Mesothelial cell of epicardium (in vitro differentiated cells): ENCODE results near the gene KCTD19. TPM values are rescaled to one million over a fixed set of nuclear protein-coding genes. Genes with fewer than 3 reads are reported as not detected.

Experiments
- DNase-seq, 2 experiments: peaks; one replicate each; pipeline ENCODE4 v3.0.0; 2021; ENCODE audit warnings: low spot score in 2 of 2; ENCODE audit not compliant: unreplicated experiment in 2 of 2
- H3K27ac Mint-ChIP-seq: 2 replicates; pipeline ENCODE4 v1.8.0; 2021; ENCODE audit warnings: mixed read lengths
- H3K27me3 Mint-ChIP-seq: 2 replicates; pipeline ENCODE4 v1.8.0; 2021; ENCODE audit warnings: low read depth, mixed read lengths
- H3K36me3 Mint-ChIP-seq: 2 replicates; pipeline ENCODE4 v1.8.0; 2021; ENCODE audit warnings: mixed read lengths
- H3K4me1 Mint-ChIP-seq: 2 replicates; pipeline ENCODE4 v1.8.0; 2021; ENCODE audit warnings: mixed read lengths
- H3K4me3 Mint-ChIP-seq: 2 replicates; pipeline ENCODE4 v1.8.0; 2021; ENCODE audit warnings: mild to moderate bottlenecking, moderate library complexity, mixed read lengths
- H3K9me3 Mint-ChIP-seq: 2 replicates; pipeline ENCODE4 v1.8.0; 2021; ENCODE audit warnings: mixed read lengths
- total RNA-seq: library from RNA; stranded (reverse); gene quantifications from 3 replicates; pipeline ENCODE4 v1.2.1, GENCODE V29; 2021
- TF ChIP-seq, protein P1 (sequence below): fragments of 200-600 bp; sonication (generic); IDR thresholded peaks from one replicate; pipeline ENCODE4 v1.5.0; 2021; ENCODE audit warnings: antibody characterized with exemption; ENCODE audit not compliant: unreplicated experiment

Gene KCTD19
- total RNA-seq, 1 donor from 2014 or later: 1.1 TPM

DNA sequence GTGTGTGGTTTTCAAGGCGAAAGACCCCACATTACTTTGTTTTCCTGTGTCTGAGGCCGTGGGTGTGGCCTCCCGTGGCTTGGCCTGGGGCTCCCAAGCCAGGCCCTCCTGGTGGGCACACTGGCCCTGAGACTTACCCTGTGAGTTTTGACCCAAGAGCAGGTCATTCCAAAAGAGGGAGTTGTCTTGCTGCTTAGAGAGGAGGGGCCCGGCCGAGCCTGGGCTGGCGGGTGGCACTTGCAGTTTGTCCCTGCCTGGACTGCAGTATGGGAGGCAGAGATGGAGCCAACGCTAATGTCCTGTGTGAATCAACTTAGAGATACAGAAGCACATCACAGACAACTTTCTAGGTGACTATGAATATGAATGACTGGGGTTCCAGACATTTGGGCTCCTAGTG is 24.5 kb downstream of the KCTD19 start:
- Mint-ChIP-seq H3K4me1 (peaks cover 11% of the 10 kb centered on the region), H3K27ac (peak overlapping the region; percentile 80), H3K27me3 (peaks cover 14% of the 10 kb centered on the region), H3K4me3 (no peak overlapping the region), H3K9me3 (no peaks in the 10 kb centered on the region), H3K36me3 (no peaks in the 10 kb centered on the region)
- DNase-seq: no peak
- TF ChIP-seq, protein P1, sequence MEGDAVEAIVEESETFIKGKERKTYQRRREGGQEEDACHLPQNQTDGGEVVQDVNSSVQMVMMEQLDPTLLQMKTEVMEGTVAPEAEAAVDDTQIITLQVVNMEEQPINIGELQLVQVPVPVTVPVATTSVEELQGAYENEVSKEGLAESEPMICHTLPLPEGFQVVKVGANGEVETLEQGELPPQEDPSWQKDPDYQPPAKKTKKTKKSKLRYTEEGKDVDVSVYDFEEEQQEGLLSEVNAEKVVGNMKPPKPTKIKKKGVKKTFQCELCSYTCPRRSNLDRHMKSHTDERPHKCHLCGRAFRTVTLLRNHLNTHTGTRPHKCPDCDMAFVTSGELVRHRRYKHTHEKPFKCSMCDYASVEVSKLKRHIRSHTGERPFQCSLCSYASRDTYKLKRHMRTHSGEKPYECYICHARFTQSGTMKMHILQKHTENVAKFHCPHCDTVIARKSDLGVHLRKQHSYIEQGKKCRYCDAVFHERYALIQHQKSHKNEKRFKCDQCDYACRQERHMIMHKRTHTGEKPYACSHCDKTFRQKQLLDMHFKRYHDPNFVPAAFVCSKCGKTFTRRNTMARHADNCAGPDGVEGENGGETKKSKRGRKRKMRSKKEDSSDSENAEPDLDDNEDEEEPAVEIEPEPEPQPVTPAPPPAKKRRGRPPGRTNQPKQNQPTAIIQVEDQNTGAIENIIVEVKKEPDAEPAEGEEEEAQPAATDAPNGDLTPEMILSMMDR: no peak

DNA sequence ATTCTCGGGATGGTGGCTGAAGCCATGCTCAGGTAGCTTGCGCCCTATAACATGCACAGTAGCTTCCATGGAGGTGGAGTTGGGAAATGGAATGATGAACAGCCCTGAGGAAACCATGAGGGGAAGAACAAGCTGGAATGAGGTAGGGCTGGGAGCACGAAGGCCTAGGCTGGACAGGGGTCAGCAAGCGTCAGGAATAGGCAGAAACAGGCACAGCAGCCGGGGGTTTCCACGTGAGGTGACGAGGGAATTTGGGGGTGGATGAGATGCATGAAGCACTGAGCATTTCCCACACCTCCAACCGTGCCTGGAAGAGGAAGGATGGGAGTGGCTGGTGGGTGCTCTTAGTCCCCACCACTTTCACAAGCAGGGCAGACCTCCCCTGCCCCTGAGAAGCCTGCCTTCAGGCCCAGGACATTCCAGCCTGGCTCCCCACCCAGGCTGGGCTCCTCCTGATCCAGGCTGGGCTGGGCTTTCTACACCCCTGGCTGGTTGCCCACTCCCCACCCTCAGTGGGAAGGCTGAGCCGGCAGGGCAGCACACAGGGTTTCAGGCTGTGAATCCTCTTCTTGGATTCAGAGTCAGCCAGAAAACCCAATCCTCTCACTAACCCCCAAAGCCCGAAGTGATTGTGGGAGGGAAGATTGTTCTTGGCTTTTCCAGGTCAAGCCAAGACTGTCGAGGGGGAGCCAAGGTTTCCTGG is 25.3 kb downstream of the KCTD19 start:
- TF ChIP-seq, protein P1: no peak
- H3K4me3 Mint-ChIP-seq: no peak overlapping the region
- peak overlapping the region; percentile 17 for H3K27ac Mint-ChIP-seq
- DNase-seq: no peak
- H3K4me1 Mint-ChIP-seq: peaks cover 11% of the 10 kb centered on the region
- H3K36me3 Mint-ChIP-seq: no peaks in the 10 kb centered on the region
- peaks cover 14% of the 10 kb centered on the region for H3K27me3 Mint-ChIP-seq
- H3K9me3 Mint-ChIP-seq: no peaks in the 10 kb centered on the region

DNA sequence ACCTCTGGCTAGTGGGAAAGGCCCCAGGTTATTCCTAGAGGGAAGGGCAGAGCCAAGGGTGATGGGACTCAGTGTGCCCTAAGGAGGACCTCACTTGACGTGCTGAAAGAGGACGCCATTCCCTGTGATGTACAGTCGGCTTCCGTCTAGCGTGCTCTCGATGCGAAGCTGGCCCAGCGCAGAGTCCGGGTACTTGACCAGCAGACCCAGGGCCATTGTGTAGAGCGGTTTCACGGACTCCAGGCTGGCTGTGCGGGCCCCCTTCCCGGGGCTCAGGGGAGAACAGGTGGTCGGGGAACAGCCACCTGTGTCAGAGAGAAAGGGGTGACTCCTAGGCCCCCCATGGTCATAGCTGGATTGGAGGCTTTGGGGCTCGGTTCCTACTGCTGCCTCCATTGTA is 27.3 kb downstream of the KCTD19 start:
- no peaks in the 10 kb centered on the region for H3K9me3 Mint-ChIP-seq
- no peak overlapping the region for H3K27ac Mint-ChIP-seq
- TF ChIP-seq, protein P1: no peak
- DNase-seq: no peak
- peaks cover 11% of the 10 kb centered on the region for H3K4me1 Mint-ChIP-seq
- no peaks in the 10 kb centered on the region for H3K36me3 Mint-ChIP-seq
- no peak overlapping the region for H3K4me3 Mint-ChIP-seq
- H3K27me3 Mint-ChIP-seq: peaks cover 22% of the 10 kb centered on the region

DNA sequence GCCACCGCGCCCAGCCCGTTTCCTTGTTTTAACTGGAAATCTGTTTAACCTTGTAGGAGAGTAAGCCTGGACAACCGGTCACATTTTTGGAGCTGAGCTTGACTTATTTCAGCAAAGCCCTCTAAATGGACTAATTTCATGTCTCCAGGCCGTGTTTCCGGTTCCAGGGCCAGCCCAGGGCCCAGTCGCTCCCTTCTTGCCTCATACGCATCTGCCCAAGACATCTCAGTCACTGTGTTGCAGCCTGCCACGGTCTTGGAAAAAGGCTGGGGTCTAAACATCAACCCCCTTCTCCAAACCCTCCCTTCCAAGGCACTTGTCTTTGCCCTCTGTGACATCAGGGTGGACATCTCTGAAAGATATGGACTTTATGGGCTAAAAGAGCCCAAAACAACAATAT is 28.3 kb downstream of the KCTD19 start:
- no peak for DNase-seq
- no peak overlapping the region for H3K4me3 Mint-ChIP-seq
- no peaks in the 10 kb centered on the region for H3K36me3 Mint-ChIP-seq
- TF ChIP-seq, protein P1: no peak
- no peaks in the 10 kb centered on the region for H3K9me3 Mint-ChIP-seq
- peaks cover 11% of the 10 kb centered on the region for H3K4me1 Mint-ChIP-seq
- peaks cover 32% of the 10 kb centered on the region for H3K27me3 Mint-ChIP-seq
- H3K27ac Mint-ChIP-seq: no peak overlapping the region

DNA sequence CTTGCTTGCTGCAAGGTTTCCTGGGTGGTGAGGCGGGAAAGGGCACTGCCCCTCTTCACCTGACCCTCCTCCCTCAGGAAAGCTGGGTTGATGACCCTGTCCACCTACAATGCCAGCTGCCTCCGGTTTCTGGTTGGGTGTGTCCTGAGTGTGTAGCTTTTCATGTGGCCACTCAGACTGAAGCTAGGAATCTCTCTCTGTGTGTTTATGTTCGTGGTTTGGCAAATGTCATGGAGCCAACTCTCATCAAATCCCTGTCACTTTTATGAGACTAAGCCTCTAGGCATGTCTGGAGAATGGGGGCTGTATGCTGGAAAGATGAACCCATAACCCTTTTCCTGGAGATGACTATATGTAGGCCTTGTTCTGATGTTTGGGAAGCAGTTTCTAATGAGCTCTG is 30.1 kb downstream of the KCTD19 start:
- peaks cover 40% of the 10 kb centered on the region for H3K27me3 Mint-ChIP-seq
- TF ChIP-seq, protein P1: no peak
- DNase-seq: no peak
- no peaks in the 10 kb centered on the region for H3K9me3 Mint-ChIP-seq
- no peaks in the 10 kb centered on the region for H3K36me3 Mint-ChIP-seq
- no peak overlapping the region for H3K4me3 Mint-ChIP-seq
- H3K4me1 Mint-ChIP-seq: peaks cover 4% of the 10 kb centered on the region
- no peak overlapping the region for H3K27ac Mint-ChIP-seq
